Measurements from ENCODE around the gene CLTCL1.

CLTCL1 gene

GRCh38 chr22:19194766-19195536 lies 96.6 kb downstream of the CLTCL1 start:
- DNase-seq, result no peak

GRCh38 chr22:19193879-19194278 lies 97.6 kb downstream of the CLTCL1 start:
- DNase-seq, result no peak

- no peak for DNase-seq
Observed at GRCh38 chr22:19187716-19188563, 103.6 kb downstream of the CLTCL1 start.

- DNase-seq, result no peak
Observed at GRCh38 chr22:19184276-19184997, 107.1 kb downstream of the CLTCL1 start.

- DNase-seq, result no peak
Observed at GRCh38 chr22:19183216-19183615, 108.3 kb downstream of the CLTCL1 start.

- DNase-seq, result no peak
Observed at GRCh38 chr22:19182472-19183157, 108.9 kb downstream of the CLTCL1 start.

- no peak for DNase-seq
Observed at GRCh38 chr22:19181786-19182471, 109.6 kb downstream of the CLTCL1 start.

GRCh38 chr22:19180740-19181410 lies 110.6 kb downstream of the CLTCL1 start:
- DNase-seq, result no peak

- no peak for DNase-seq
Observed at GRCh38 chr22:19180234-19180633, 111.3 kb downstream of the CLTCL1 start.

- DNase-seq, result peak; percentile 75
Observed at GRCh38 chr22:19179497-19180048, 111.9 kb downstream of the CLTCL1 start.

GRCh38 chr22:19178657-19179496 lies 112.6 kb downstream of the CLTCL1 start, which contains the start of gene SLC25A1:
Gene SLC25A1, minus strand, starts transcription at chr22:19178736. Its CDS starts 63 bp downstream, at chr22:19178673.
- peak; percentile 87 for DNase-seq

GRCh38 chr22:19178065-19178656 lies 113.4 kb downstream of the CLTCL1 start:
- no peak for DNase-seq

GRCh38 chr22:19177164-19178064 lies 114.1 kb downstream of the CLTCL1 start:
- no peak for DNase-seq

- no peak for DNase-seq
Observed at GRCh38 chr22:19176732-19177131, 114.8 kb downstream of the CLTCL1 start.

- no peak for DNase-seq
Observed at GRCh38 chr22:19176175-19176643, 115.3 kb downstream of the CLTCL1 start.

GRCh38 chr22:19175602-19176174 lies 115.8 kb downstream of the CLTCL1 start:
- no peak for DNase-seq

- no peak for DNase-seq
Observed at GRCh38 chr22:19175026-19175601, 116.4 kb downstream of the CLTCL1 start.

All from fibroblast of skin of abdomen (primary cell).